OCI-LY1 (cell line): ENCODE measurements around the gene SPATA18.

Experiments used
- EZH2 ChIP-seq: fragments of 200-600 bp; sonication (generic), shearing (Covaris generic); IDR thresholded peaks from 2 replicates; pipeline ENCODE4 v1.8.0; 2017; ENCODE audit warnings: borderline replicate concordance, mixed run types, mild to moderate bottlenecking, antibody characterized with exemption, low read length, moderate library complexity, mixed read lengths
- TF ChIP-seq, protein P1 (sequence below): fragments of 200-600 bp; sonication (generic), shearing (Covaris generic); IDR thresholded peaks from 2 replicates; pipeline ENCODE4 v1.5.1; 2017; ENCODE audit warnings: mild to moderate bottlenecking, antibody characterized with exemption, low read length, moderate library complexity, mixed read lengths

- no peak for TF ChIP-seq EZH2
- TF ChIP-seq, protein P1, sequence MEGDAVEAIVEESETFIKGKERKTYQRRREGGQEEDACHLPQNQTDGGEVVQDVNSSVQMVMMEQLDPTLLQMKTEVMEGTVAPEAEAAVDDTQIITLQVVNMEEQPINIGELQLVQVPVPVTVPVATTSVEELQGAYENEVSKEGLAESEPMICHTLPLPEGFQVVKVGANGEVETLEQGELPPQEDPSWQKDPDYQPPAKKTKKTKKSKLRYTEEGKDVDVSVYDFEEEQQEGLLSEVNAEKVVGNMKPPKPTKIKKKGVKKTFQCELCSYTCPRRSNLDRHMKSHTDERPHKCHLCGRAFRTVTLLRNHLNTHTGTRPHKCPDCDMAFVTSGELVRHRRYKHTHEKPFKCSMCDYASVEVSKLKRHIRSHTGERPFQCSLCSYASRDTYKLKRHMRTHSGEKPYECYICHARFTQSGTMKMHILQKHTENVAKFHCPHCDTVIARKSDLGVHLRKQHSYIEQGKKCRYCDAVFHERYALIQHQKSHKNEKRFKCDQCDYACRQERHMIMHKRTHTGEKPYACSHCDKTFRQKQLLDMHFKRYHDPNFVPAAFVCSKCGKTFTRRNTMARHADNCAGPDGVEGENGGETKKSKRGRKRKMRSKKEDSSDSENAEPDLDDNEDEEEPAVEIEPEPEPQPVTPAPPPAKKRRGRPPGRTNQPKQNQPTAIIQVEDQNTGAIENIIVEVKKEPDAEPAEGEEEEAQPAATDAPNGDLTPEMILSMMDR: no peak
These were observed 36.2 kb upstream of the SPATA18 start for GRCh38 chr4:52014903-52015302.
